ENCODE measurements around the gene SORCS2.
"Not testable (repeated sequence)": the region's sequence is repeated elsewhere in the genome, so short reads cannot be mapped to it uniquely, and the experiment has no call there.

Gene SORCS2

GRCh38 chr4:7595934-7596461, 403.7 kb downstream of the SORCS2 start:
- Histone ChIP-seq H3K9ac (ENCODE audit: low read length in 2 of 2) (no peak overlapping the region), H3K4me1 (ENCODE audit: control insufficient read depth, insufficient read depth, low read length) (no peaks in the 10 kb centered on the region), H3K9me3 (ENCODE audit: control insufficient read depth in 2 of 2, low read length in 2 of 2) (peaks cover 0 to 4% of the 10 kb centered on the region in 2 donors), H3K36me3 (ENCODE audit: control insufficient read depth in 2 of 2, insufficient read depth in 2 of 2, low read length in 2 of 2) (no peaks in the 10 kb centered on the region), H3K4me3 (ENCODE audit: low read length in 2 of 2) (no peak overlapping the region), H3K27ac (ENCODE audit: low read length) (no peak overlapping the region), H3K27me3 (ENCODE audit: control insufficient read depth in 1 of 2, insufficient read depth in 2 of 2, low read length in 2 of 2) (peaks cover 0 to 2% of the 10 kb centered on the region in 2 donors)

- H3K36me3 ChIP-seq (ENCODE audit: control insufficient read depth in 2 of 2, insufficient read depth in 2 of 2, low read length in 2 of 2), result no peaks in the 10 kb centered on the region
- no peak overlapping the region for H3K4me3 ChIP-seq (ENCODE audit: low read length in 2 of 2)
- H3K9me3 ChIP-seq (ENCODE audit: control insufficient read depth in 2 of 2, low read length in 2 of 2), result peaks cover 0 to 4% of the 10 kb centered on the region in 2 donors
- H3K27me3 ChIP-seq (ENCODE audit: control insufficient read depth in 1 of 2, insufficient read depth in 2 of 2, low read length in 2 of 2), result peaks cover 0 to 2% of the 10 kb centered on the region in 2 donors
- H3K27ac ChIP-seq (ENCODE audit: low read length), result no peak overlapping the region
- H3K4me1 ChIP-seq (ENCODE audit: control insufficient read depth, insufficient read depth, low read length), result no peaks in the 10 kb centered on the region
- no peak overlapping the region for H3K9ac ChIP-seq (ENCODE audit: low read length in 2 of 2)
Measured at GRCh38 chr4:7596918-7597606, 404.7 kb downstream of the SORCS2 start.

DNA sequence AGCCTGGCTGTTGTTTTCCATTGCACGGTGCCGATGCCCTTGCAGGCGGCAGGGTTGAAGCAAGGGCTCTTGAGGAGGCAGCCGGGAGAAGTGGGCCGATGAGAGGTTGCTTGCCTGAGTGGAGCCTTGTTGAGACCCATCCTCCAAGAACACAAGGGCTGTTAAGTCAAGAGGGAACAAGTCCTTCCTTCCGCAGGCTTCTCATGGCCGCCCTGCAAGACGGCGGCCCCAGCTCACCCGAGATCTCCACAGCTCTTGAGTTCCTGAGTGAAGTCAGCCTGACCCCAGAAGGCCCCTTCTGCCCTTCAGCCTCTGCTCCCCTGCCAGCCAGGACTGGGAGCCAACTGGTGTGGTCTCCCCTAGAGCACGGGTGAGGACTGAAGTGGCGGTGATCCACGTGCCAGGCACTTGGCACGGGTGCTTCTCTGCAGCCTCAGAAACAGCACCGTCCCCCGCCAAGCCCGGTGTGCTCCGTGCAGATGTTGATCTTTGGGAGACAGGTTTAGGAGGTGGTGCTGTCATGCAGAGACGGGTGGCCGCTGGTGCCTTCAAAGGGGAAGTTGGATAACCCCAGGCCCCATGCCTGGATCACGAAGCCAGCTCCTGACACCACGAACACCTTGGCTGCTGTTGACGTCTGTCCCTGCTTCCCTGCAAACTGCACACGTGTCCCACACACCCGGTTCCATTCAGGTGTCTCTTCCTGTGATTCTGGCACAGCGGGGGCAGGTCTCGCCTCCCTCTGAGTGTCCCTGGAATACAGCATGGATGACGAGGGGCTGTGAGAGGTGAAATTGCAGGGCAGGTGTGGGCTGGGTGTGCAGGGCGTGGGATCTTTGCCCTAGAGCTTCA, 406.8 kb downstream of the SORCS2 start:
- no peaks in the 10 kb centered on the region for H3K4me1 ChIP-seq (ENCODE audit: control insufficient read depth, insufficient read depth, low read length)
- H3K27ac ChIP-seq (ENCODE audit: low read length), result no peak overlapping the region
- no peak overlapping the region for H3K4me3 ChIP-seq (ENCODE audit: low read length in 2 of 2)
- H3K9ac ChIP-seq (ENCODE audit: low read length in 2 of 2), result no peak overlapping the region
- H3K27me3 ChIP-seq (ENCODE audit: control insufficient read depth in 1 of 2, insufficient read depth in 2 of 2, low read length in 2 of 2), result peaks cover 0 to 2% of the 10 kb centered on the region in 2 donors
- H3K9me3 ChIP-seq (ENCODE audit: control insufficient read depth in 2 of 2, low read length in 2 of 2), result no peaks in the 10 kb centered on the region
- H3K36me3 ChIP-seq (ENCODE audit: control insufficient read depth in 2 of 2, insufficient read depth in 2 of 2, low read length in 2 of 2), result no peaks in the 10 kb centered on the region

- Histone ChIP-seq H3K9ac (ENCODE audit: low read length in 2 of 2) (no peak overlapping the region), H3K9me3 (ENCODE audit: control insufficient read depth in 2 of 2, low read length in 2 of 2) (peaks cover 2 to 3% of the 10 kb centered on the region in 2 donors), H3K4me1 (ENCODE audit: control insufficient read depth, insufficient read depth, low read length) (no peaks in the 10 kb centered on the region), H3K27me3 (ENCODE audit: control insufficient read depth in 1 of 2, insufficient read depth in 2 of 2, low read length in 2 of 2) (peaks cover 0 to 2% of the 10 kb centered on the region in 2 donors), H3K4me3 (ENCODE audit: low read length in 2 of 2) (no peak overlapping the region), H3K36me3 (ENCODE audit: control insufficient read depth in 2 of 2, insufficient read depth in 2 of 2, low read length in 2 of 2) (no peaks in the 10 kb centered on the region), H3K27ac (ENCODE audit: low read length) (no peak overlapping the region)
Measured at GRCh38 chr4:7600247-7600646, 407.9 kb downstream of the SORCS2 start.

DNA sequence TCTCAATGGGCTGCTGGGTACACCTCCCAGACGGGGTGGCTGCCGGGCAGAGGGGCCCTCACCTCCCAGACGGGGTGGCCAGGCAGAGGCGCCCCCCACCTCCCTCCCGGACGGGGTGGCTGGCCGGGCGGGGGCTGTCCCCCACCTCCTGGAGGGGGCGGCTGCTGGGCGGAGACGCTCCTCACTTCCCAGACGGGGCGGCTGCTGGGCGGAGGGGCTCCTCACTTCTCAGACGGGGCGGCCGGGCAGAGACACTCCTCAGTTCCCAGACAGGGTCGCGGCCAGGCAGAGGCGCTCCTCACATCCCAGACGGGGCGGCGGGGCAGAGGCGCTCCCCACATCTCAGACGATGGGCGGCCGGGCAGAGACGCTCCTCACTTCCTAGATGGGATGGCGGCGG, 409.8 kb downstream of the SORCS2 start:
- H3K9ac ChIP-seq (ENCODE audit: low read length in 2 of 2); H3K36me3 ChIP-seq (ENCODE audit: control insufficient read depth in 2 of 2, insufficient read depth in 2 of 2, low read length in 2 of 2); H3K4me3 ChIP-seq (ENCODE audit: low read length in 2 of 2); H3K4me1 ChIP-seq (ENCODE audit: control insufficient read depth, insufficient read depth, low read length); H3K9me3 ChIP-seq (ENCODE audit: control insufficient read depth in 2 of 2, low read length in 2 of 2); H3K27ac ChIP-seq (ENCODE audit: low read length); H3K27me3 ChIP-seq (ENCODE audit: control insufficient read depth in 1 of 2, insufficient read depth in 2 of 2, low read length in 2 of 2): not testable (repeated sequence)

DNA sequence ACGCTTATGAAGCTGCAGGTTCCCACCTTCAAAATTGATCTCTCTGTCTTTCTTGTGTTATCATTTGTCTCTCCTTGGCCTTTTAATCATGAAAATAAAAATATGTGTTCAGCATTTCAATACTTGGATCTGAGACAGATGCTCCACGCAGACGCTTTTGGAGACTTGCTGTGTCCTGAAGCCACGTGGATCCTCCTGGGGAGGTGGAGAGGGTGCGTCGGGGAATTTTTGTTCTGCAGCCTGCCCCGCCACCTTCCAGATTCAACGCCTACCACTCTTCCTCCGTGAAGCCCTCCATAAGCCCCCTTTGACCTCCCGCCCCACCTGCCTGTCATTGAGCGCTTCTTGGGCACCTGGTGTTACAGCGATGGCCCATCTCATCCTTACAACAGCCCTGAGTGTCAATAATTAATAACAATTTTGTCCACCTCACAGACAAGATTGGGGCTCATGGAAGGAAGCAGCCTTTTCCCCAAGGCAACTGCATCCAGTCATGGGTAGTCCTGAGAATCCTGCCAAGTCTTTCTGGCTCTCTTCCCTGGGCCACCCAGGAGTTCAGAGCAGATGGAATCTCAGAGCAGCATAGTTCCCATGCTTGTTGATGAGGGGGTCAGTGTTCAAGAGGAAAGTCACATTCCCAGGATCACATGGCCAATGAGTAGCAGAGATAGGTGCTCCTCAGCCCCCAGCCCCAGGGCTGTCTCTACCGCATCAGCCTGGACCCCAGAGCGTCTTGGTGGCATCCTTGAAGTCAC, 415.0 kb downstream of the SORCS2 start:
- Histone ChIP-seq H3K4me3 (ENCODE audit: low read length in 2 of 2) (no peak overlapping the region), H3K27ac (ENCODE audit: low read length) (no peak overlapping the region), H3K4me1 (ENCODE audit: control insufficient read depth, insufficient read depth, low read length) (peaks cover 2% of the 10 kb centered on the region), H3K9ac (ENCODE audit: low read length in 2 of 2) (no peak overlapping the region), H3K9me3 (ENCODE audit: control insufficient read depth in 2 of 2, low read length in 2 of 2) (peaks cover 2 to 3% of the 10 kb centered on the region in 2 donors), H3K27me3 (ENCODE audit: control insufficient read depth in 1 of 2, insufficient read depth in 2 of 2, low read length in 2 of 2) (no peaks in the 10 kb centered on the region), H3K36me3 (ENCODE audit: control insufficient read depth in 2 of 2, insufficient read depth in 2 of 2, low read length in 2 of 2) (no peaks in the 10 kb centered on the region)

- Histone ChIP-seq H3K27ac (ENCODE audit: low read length) (no peak overlapping the region), H3K4me3 (ENCODE audit: low read length in 2 of 2) (no peak overlapping the region), H3K4me1 (ENCODE audit: control insufficient read depth, insufficient read depth, low read length) (peaks cover 2% of the 10 kb centered on the region), H3K9me3 (ENCODE audit: control insufficient read depth in 2 of 2, low read length in 2 of 2) (peaks cover 2 to 3% of the 10 kb centered on the region in 2 donors), H3K36me3 (ENCODE audit: control insufficient read depth in 2 of 2, insufficient read depth in 2 of 2, low read length in 2 of 2) (no peaks in the 10 kb centered on the region), H3K9ac (ENCODE audit: low read length in 2 of 2) (no peak overlapping the region), H3K27me3 (ENCODE audit: control insufficient read depth in 1 of 2, insufficient read depth in 2 of 2, low read length in 2 of 2) (no peaks in the 10 kb centered on the region)
Measured at GRCh38 chr4:7608046-7608445, 415.7 kb downstream of the SORCS2 start.

DNA sequence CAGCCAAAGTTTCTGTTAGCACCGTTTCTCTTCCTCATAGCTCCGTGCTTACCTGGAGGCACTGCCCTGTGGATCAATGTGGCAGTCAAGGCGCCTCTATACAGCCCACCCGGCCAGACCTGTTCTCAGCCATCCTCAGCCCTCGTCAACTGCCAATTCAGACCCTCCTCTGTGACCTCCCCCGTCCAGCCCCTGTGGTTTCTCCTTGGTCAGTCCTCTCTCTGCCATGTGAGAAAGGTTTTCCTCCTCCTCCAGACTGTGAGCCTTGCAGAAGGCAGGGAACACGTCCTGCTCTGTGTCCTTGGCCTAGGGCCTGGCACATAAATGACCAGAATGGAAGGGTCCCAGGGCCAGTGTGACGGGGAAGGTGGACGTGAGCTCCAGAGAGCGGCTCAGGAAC, 417.0 kb downstream of the SORCS2 start:
- H3K4me1 ChIP-seq (ENCODE audit: control insufficient read depth, insufficient read depth, low read length), result peaks cover 2% of the 10 kb centered on the region
- H3K9ac ChIP-seq (ENCODE audit: low read length in 2 of 2), result no peak overlapping the region
- H3K9me3 ChIP-seq (ENCODE audit: control insufficient read depth in 2 of 2, low read length in 2 of 2), result peaks cover 2 to 3% of the 10 kb centered on the region in 2 donors
- H3K27ac ChIP-seq (ENCODE audit: low read length), result no peak overlapping the region
- H3K36me3 ChIP-seq (ENCODE audit: control insufficient read depth in 2 of 2, insufficient read depth in 2 of 2, low read length in 2 of 2), result no peaks in the 10 kb centered on the region
- no peaks in the 10 kb centered on the region for H3K27me3 ChIP-seq (ENCODE audit: control insufficient read depth in 1 of 2, insufficient read depth in 2 of 2, low read length in 2 of 2)
- H3K4me3 ChIP-seq (ENCODE audit: low read length in 2 of 2), result no peak overlapping the region

DNA sequence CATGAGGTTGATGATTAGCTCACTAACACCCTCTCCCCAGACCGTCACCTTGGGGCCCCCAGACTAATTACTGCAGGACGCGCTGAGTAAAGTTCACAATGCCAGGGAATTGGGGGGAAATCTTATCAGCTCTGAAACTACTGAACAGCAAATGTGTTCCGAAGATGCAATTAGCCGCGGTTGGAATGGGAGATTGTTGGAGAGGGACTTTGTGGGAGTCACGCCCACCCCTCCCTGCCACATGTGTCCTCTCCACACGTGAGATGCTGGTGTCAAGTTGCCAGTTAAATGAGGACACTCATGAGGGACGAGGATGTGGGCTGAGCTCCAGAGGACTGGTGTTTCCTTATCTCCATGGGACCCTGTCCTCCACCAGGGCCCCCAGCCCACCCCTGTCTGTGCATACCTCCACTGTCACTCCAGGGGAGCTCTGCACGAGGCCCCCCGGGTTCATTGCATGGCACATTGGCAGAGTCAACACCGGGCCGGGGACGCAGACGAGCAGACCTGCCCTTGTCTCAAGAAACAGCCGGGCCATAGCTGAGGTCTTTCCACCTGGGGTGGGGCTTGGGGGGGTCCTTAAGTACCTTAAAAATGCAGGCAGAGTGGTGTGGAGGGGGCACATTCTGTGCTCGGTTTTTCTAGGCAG, 417.8 kb downstream of the SORCS2 start:
- Histone ChIP-seq H3K4me3 (ENCODE audit: low read length in 2 of 2) (no peak overlapping the region), H3K27me3 (ENCODE audit: control insufficient read depth in 1 of 2, insufficient read depth in 2 of 2, low read length in 2 of 2) (no peaks in the 10 kb centered on the region), H3K4me1 (ENCODE audit: control insufficient read depth, insufficient read depth, low read length) (peaks cover 2% of the 10 kb centered on the region), H3K36me3 (ENCODE audit: control insufficient read depth in 2 of 2, insufficient read depth in 2 of 2, low read length in 2 of 2) (no peaks in the 10 kb centered on the region), H3K9ac (ENCODE audit: low read length in 2 of 2) (no peak overlapping the region), H3K9me3 (ENCODE audit: control insufficient read depth in 2 of 2, low read length in 2 of 2) (no peaks in the 10 kb centered on the region), H3K27ac (ENCODE audit: low read length) (no peak overlapping the region)

DNA sequence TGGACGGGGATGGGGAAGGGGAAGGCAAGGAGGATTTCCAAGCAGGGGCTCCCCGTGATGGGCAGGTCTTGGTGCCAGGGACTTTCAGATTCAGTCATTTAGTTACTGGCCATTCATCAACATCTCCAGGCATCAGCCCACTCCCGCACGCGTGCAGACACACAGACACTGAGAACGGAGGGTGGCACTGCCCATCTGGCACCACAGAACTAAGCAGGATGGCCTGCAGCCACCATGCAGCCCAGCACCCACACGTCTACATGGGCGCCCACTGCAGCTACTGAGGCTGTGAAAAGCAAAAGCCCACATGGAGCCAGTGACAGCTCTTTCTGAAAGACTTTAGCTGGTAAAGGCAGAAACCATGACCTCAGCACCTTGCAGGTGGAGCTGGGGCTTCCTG, 418.5 kb downstream of the SORCS2 start:
- peaks cover 2% of the 10 kb centered on the region for H3K4me1 ChIP-seq (ENCODE audit: control insufficient read depth, insufficient read depth, low read length)

More for the DNA sequence above, 418.5 kb downstream of the SORCS2 start:
- no peak overlapping the region for H3K9ac ChIP-seq (ENCODE audit: low read length in 2 of 2)
- no peak overlapping the region for H3K4me3 ChIP-seq (ENCODE audit: low read length in 2 of 2)
- H3K36me3 ChIP-seq (ENCODE audit: control insufficient read depth in 2 of 2, insufficient read depth in 2 of 2, low read length in 2 of 2), result no peaks in the 10 kb centered on the region
- no peaks in the 10 kb centered on the region for H3K27me3 ChIP-seq (ENCODE audit: control insufficient read depth in 1 of 2, insufficient read depth in 2 of 2, low read length in 2 of 2)
- H3K9me3 ChIP-seq (ENCODE audit: control insufficient read depth in 2 of 2, low read length in 2 of 2), result no peaks in the 10 kb centered on the region
- no peak overlapping the region for H3K27ac ChIP-seq (ENCODE audit: low read length)

Measured in stomach smooth muscle (tissue), 2 donors.